H1 (cell line): ENCODE measurements around the gene INHBA. TPM values are rescaled to one million over a fixed set of nuclear protein-coding genes. Genes with fewer than 3 reads are reported as not detected.

Experiments
- CTCF ChIA-PET: fragments of 300-600 bp; sonication (Branson Sonifier 250); formaldehyde crosslinking; loops from one replicate; lab custom pipeline; 2021; ENCODE audit not compliant: partially characterized antibody; lab: Charles Lee
- POLR2A ChIA-PET: fragments of 300-600 bp; sonication (Branson Sonifier 250); formaldehyde crosslinking; loops from one replicate; lab custom pipeline; 2021; ENCODE audit warnings: inconsistent platforms; ENCODE audit not compliant: partially characterized antibody; lab: Charles Lee
- DNase-seq, 2 experiments: peaks; one replicate each; pipeline versions ENCODE4 v3.0.0 to v3.0.0-alpha.2; 2010 to 2022; ENCODE audit warnings: low spot score in 2 of 2, low read depth in 1 of 2, mixed read lengths in 1 of 2
- FAIRE-seq: peaks from 2 replicates; lab custom pipeline; 2011; peaks lifted over from hg19 to GRCh38; lab: Jason Lieb, UNC
- H2AFZ ChIP-seq: 2 replicates; pipeline ENCODE4 v1.8.1; 2012; ENCODE audit warnings: low read length, inconsistent platforms
- H2AK5ac ChIP-seq: 2 replicates; pipeline ENCODE4 v1.6.1; 2013; ENCODE audit warnings: low read depth, low read length
- H2BK120ac ChIP-seq: replicated peaks from 2 replicates; pipeline ENCODE3; 2013; ENCODE audit warnings: low read depth, low read length, inconsistent platforms
- H2BK12ac ChIP-seq: 2 replicates; pipeline ENCODE4 v1.6.1; 2013; ENCODE audit warnings: low read depth, low read length
- H2BK15ac ChIP-seq: 2 replicates; pipeline ENCODE4 v1.6.1; 2013; ENCODE audit warnings: low read length
- H2BK20ac ChIP-seq: 2 replicates; pipeline ENCODE4 v1.6.1; 2013; ENCODE audit warnings: low read length
- H2BK5ac ChIP-seq: 2 replicates; pipeline ENCODE4 v1.6.1; 2013; ENCODE audit warnings: low read depth, low read length
- H3K14ac ChIP-seq: 2 replicates; pipeline ENCODE4 v1.6.1; 2013; ENCODE audit warnings: inconsistent platforms; ENCODE audit not compliant: insufficient read length
- H3K18ac ChIP-seq: 2 replicates; pipeline ENCODE4 v1.6.1; 2013; ENCODE audit warnings: low read length; ENCODE audit errors: extremely low read depth
- H3K23ac ChIP-seq: 2 replicates; pipeline ENCODE4 v1.6.1; 2013; ENCODE audit warnings: inconsistent platforms; ENCODE audit not compliant: insufficient read length
- H3K23me2 ChIP-seq: 2 replicates; pipeline ENCODE4 v1.6.1; 2013; ENCODE audit warnings: low read depth, low read length
- H3K27ac ChIP-seq: 2 replicates; pipeline ENCODE4 v1.6.1; 2011; ENCODE audit warnings: low read depth, low read length, inconsistent platforms
- H3K27me3 ChIP-seq, 4 experiments: replicated peaks in 1 of 4; 1 replicate in 1 of 4; 2 replicates in 3 of 4; pipeline versions ENCODE4 v1.6.1 to v1.8.1; 2011 to 2013; ENCODE audit warnings: low read length in 3 of 4, mild to moderate bottlenecking in 3 of 4, inconsistent platforms in 2 of 4, mixed read lengths in 2 of 4, moderate library complexity in 1 of 4; ENCODE audit not compliant: control insufficient read depth in 3 of 4, insufficient read depth in 3 of 4; ENCODE audit errors: extremely low read depth in 1 of 4
- H3K36me3 ChIP-seq, 4 experiments: 2 replicates each; pipeline versions ENCODE4 v1.6.1 to v1.8.1; 2011 to 2013; ENCODE audit warnings: mild to moderate bottlenecking in 4 of 4, low read length in 3 of 4, moderate library complexity in 2 of 4, control low read depth in 1 of 4, inconsistent platforms in 1 of 4; ENCODE audit not compliant: insufficient read depth in 4 of 4, control insufficient read depth in 2 of 4
- H3K4ac ChIP-seq: replicated peaks from 2 replicates; pipeline ENCODE3; 2013; ENCODE audit warnings: low read length, low read depth, mixed read lengths, inconsistent platforms; ENCODE audit not compliant: insufficient read length
- H3K4me1 ChIP-seq, 4 experiments: replicated peaks in 1 of 4; 1 replicate in 1 of 4; 2 replicates in 3 of 4; pipeline versions ENCODE4 v1.6.1 to v1.8.1; 2011 to 2013; ENCODE audit warnings: low read length in 3 of 4, inconsistent platforms in 2 of 4, mixed read lengths in 1 of 4; ENCODE audit not compliant: insufficient read depth in 4 of 4, control insufficient read depth in 3 of 4
- H3K4me2 ChIP-seq, 2 experiments: 2 replicates each; pipeline versions ENCODE4 v1.6.1 to v1.8.1; 2011 to 2013; ENCODE audit warnings: low read depth in 2 of 2, low read length in 2 of 2, control low read depth in 1 of 2, inconsistent platforms in 1 of 2, mild to moderate bottlenecking in 1 of 2; ENCODE audit not compliant: insufficient read depth in 1 of 2
- H3K4me3 ChIP-seq, 4 experiments: fragments of 200-600, 300-600 bp in 1 of 4; sonication (generic), shearing (Covaris generic), sonication (Bioruptor Twin) in 1 of 4; 2 replicates each; pipeline versions ENCODE4 v1.5.1 to v1.8.1; 2011 to 2016; ENCODE audit warnings: low read length in 4 of 4, low read depth in 3 of 4, control low read depth in 2 of 4, inconsistent platforms in 2 of 4, mild to moderate bottlenecking in 2 of 4, mixed read lengths in 1 of 4, moderate library complexity in 1 of 4; ENCODE audit not compliant: insufficient read depth in 2 of 4; ENCODE audit errors: extremely low read depth in 1 of 4
- H3K56ac ChIP-seq: replicated peaks from 2 replicates; pipeline ENCODE3; 2013; ENCODE audit warnings: low read depth, mild to moderate bottlenecking, mixed read lengths, low read length, inconsistent platforms; ENCODE audit not compliant: insufficient read length
- H3K79me1 ChIP-seq: 2 replicates; pipeline ENCODE4 v1.6.1; 2013; ENCODE audit warnings: low read depth, low read length, control low read depth
- H3K79me2 ChIP-seq, 2 experiments: 2 replicates each; pipeline versions ENCODE4 v1.6.1 to v1.8.1; 2012 to 2013; ENCODE audit warnings: low read length in 2 of 2, mild to moderate bottlenecking in 2 of 2, inconsistent platforms in 1 of 2; ENCODE audit not compliant: insufficient read depth in 2 of 2, control insufficient read depth in 1 of 2
- H3K9ac ChIP-seq, 4 experiments: replicated peaks in 1 of 4; 1 replicate in 1 of 4; 2 replicates in 3 of 4; pipeline versions ENCODE4 v1.6.1 to v1.8.1; 2011 to 2013; ENCODE audit warnings: low read depth in 3 of 4, low read length in 3 of 4, control low read depth in 2 of 4, mild to moderate bottlenecking in 2 of 4, moderate library complexity in 2 of 4, inconsistent platforms in 1 of 4; ENCODE audit errors: extremely low read depth in 1 of 4
- H3K9me3 ChIP-seq, 2 experiments: 2 replicates each; pipeline versions ENCODE4 v1.6.1 to v1.8.1; 2012 to 2013; ENCODE audit warnings: mild to moderate bottlenecking in 2 of 2, moderate library complexity in 2 of 2, control low read depth in 1 of 2, inconsistent platforms in 1 of 2, low read depth in 1 of 2, low read length in 1 of 2, mixed read lengths in 1 of 2; ENCODE audit not compliant: insufficient read depth in 2 of 2
- H4K20me1 ChIP-seq, 2 experiments: replicated peaks in 1 of 2; 2 replicates each; pipeline versions ENCODE3 to v1.8.1; 2011 to 2013; ENCODE audit warnings: inconsistent platforms in 2 of 2, low read length in 2 of 2, mild to moderate bottlenecking in 1 of 2; ENCODE audit not compliant: insufficient read depth in 2 of 2, control insufficient read depth in 1 of 2
- H4K5ac ChIP-seq: 2 replicates; pipeline ENCODE4 v1.6.1; 2013; ENCODE audit warnings: low read length, low read depth, mixed read lengths, inconsistent platforms; ENCODE audit not compliant: insufficient read length
- H4K8ac ChIP-seq: 2 replicates; pipeline ENCODE4 v1.8.0; 2013; ENCODE audit warnings: mild to moderate bottlenecking, moderate library complexity, low read length, inconsistent platforms; ENCODE audit not compliant: insufficient read depth; ENCODE audit errors: extremely low read depth
- H4K91ac ChIP-seq: replicated peaks from 2 replicates; pipeline ENCODE3; 2013; ENCODE audit warnings: low read length, mixed read lengths, inconsistent platforms; ENCODE audit not compliant: insufficient read length
- CBX5 ChIP-seq: fragments of 300-800, 300-1000 bp; sonication (generic); IDR thresholded peaks from 2 replicates; pipeline ENCODE4 v1.7.1; 2016; ENCODE audit warnings: antibody characterized with exemption, low read length, low read depth
- NANOG ChIP-seq: IDR thresholded peaks from 2 replicates; pipeline ENCODE4 v1.6.1; 2011; ENCODE audit warnings: low read length, low read depth, mild to moderate bottlenecking, inconsistent platforms; ENCODE audit not compliant: insufficient read depth, poor library complexity, severe bottlenecking
- PHF8 ChIP-seq: fragments of 200-600 bp; sonication (generic); conservative IDR thresholded peaks from 2 replicates; pipeline ENCODE4 v1.7.1; 2012; ENCODE audit warnings: low read depth, mild to moderate bottlenecking, inconsistent platforms, low read length, moderate library complexity
- POLR2A ChIP-seq, 2 experiments: IDR thresholded peaks; 1 replicate in 1 of 2; 2 replicates in 1 of 2; pipeline ENCODE4 v1.6.1; 2011; ENCODE audit warnings: low read depth in 2 of 2, low read length in 2 of 2, mild to moderate bottlenecking in 2 of 2; ENCODE audit errors: control extremely low read depth in 1 of 2
- SIN3A ChIP-seq, 2 experiments: IDR thresholded peaks in 1 of 2; conservative IDR thresholded peaks in 1 of 2; 2 replicates each; pipeline ENCODE4 v1.6.1; 2011 to 2012; ENCODE audit warnings: low read length in 2 of 2, improper control_type of control experiment in 1 of 2, low read depth in 1 of 2, mild to moderate bottlenecking in 1 of 2
- SIX5 ChIP-seq: IDR thresholded peaks from 2 replicates; pipeline ENCODE4 v1.6.1; 2011; ENCODE audit warnings: mild to moderate bottlenecking, low read depth, low read length
- SUZ12 ChIP-seq: fragments of 200-600 bp; sonication (generic); IDR thresholded peaks from 2 replicates; pipeline ENCODE4 v1.6.1; 2012; ENCODE audit warnings: mild to moderate bottlenecking, inconsistent platforms, low read length, moderate library complexity, mixed read lengths
- TAF7 ChIP-seq: optimal IDR thresholded peaks from 2 replicates; pipeline ENCODE3; 2011; ENCODE audit warnings: low read depth, mild to moderate bottlenecking, inconsistent platforms, low read length, moderate library complexity, borderline replicate concordance
- WGBS, 2 experiments: shearing (Covaris generic) in 1 of 2; methylation state at CpG; one replicate each; pipeline versions ENCODE4 v1.1.6 to v1.1.7; 2013 to 2015; ENCODE audit warnings: low lambda C conversion rate in 2 of 2, mixed read lengths in 2 of 2, inconsistent platforms in 1 of 2, low coverage in 1 of 2, missing lambda C conversion rate in 1 of 2; ENCODE audit not compliant: insufficient replicate concordance in 2 of 2, insufficient coverage in 1 of 2, insufficient read length in 1 of 2; ENCODE audit errors: extremely low coverage in 1 of 2, missing lambda C conversion rate in 1 of 2; 5-methylcytosine and 5-hydroxymethylcytosine counted together
- polyA plus RNA-seq, 7 experiments: library from polyadenylated mRNA; depleted of rRNA in 3 of 7; stranded (reverse) in 5 of 7; unstranded in 2 of 7; fragments of >200 nt in 5 of 7; fragments of 200-250 nt in 2 of 7; gene quantifications; 1 replicate in 5 of 7; 2 replicates in 1 of 7; 4 replicates in 1 of 7; pipeline versions ENCODE4 v1.2.1 to v1.2.3, GENCODE V29; 2011 to 2013; ENCODE audit warnings: missing spikeins in 2 of 7, mixed read lengths in 2 of 7
- total RNA-seq: library from RNA; stranded (reverse); fragmentation: NEBNext Ultra II Directional; extraction: Animal tissue kit (Norgen Biotek cat#: 25700); gene quantifications from 2 replicates; pipeline ENCODE4 v1.2.1, GENCODE V29; 2021
- TF ChIP-seq, protein P1 (sequence below): IDR thresholded peaks from 2 replicates; pipeline ENCODE4 v1.6.1; 2012; ENCODE audit warnings: inconsistent platforms
- TF ChIP-seq, protein P2 (sequence below): IDR thresholded peaks from 2 replicates; pipeline ENCODE4 v1.6.1; 2012; ENCODE audit warnings: low read length, inconsistent platforms

The INHBA gene
- total and polyA plus RNA-seq, 2 of the 8 experiments (the other 6 are each of a cell fraction or from before 2014, with no cell fraction given) = 1.1 to 2.7 TPM

DNA sequence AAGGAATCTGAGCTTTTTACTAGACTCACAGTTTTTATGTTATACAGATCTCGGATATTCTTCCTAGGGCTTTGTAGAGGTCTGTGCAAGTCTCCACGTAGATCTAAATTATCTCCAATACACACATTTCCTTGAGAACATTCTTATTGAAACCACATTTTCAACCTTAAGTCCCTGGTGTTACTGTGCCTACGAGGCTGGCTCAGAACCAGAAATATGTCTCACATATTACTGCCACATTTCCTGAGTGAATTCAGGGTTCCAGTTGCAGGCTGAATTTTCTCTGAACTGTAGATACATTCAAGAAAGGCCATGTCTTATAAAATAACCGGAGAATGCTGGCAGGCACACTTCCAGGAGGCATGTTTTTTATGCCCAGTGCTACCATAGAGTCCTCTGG, 46.5 kb downstream of the INHBA start:
- POLR2A ChIA-PET = no interaction called here
- Histone ChIP-seq H4K91ac (no peak overlapping the region), H2BK20ac (no peak overlapping the region), H3K23me2 (no peaks in the 10 kb centered on the region), H2AK5ac (no peak overlapping the region), H3K23ac (no peak overlapping the region), H2AFZ (no peak overlapping the region), H2BK5ac (no peak overlapping the region), H3K18ac (no peak overlapping the region), H3K79me1 (no peaks in the 10 kb centered on the region), H2BK15ac (no peak overlapping the region), H3K14ac (no peak overlapping the region), H3K4me1 (no peaks in the 10 kb centered on the region), H3K4me3 (no peak overlapping the region), H4K8ac (no peak overlapping the region; the same call in 1 of the 2 replicates), H3K9ac (no peak overlapping the region), H3K56ac (no peak overlapping the region), H3K4ac (no peak overlapping the region), H3K4me2 (no peak overlapping the region), H4K5ac (no peak overlapping the region), H3K9me3 (no peaks in the 10 kb centered on the region), H2BK12ac (no peak overlapping the region), H3K36me3 (no peaks in the 10 kb centered on the region), H3K27me3 (peaks cover 0 to 1% (median 0%) of the 10 kb centered on the region in 4 experiments; a peak in 1 of 7 replicates), H3K27ac (no peak overlapping the region), H4K20me1 (no peaks in the 10 kb centered on the region), H2BK120ac (no peak overlapping the region), H3K79me2 (no peaks in the 10 kb centered on the region)
- TF ChIP-seq, protein P1, sequence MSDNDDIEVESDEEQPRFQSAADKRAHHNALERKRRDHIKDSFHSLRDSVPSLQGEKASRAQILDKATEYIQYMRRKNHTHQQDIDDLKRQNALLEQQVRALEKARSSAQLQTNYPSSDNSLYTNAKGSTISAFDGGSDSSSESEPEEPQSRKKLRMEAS = no peak
- TF ChIP-seq NANOG = no peak
- TF ChIP-seq, protein P2, sequence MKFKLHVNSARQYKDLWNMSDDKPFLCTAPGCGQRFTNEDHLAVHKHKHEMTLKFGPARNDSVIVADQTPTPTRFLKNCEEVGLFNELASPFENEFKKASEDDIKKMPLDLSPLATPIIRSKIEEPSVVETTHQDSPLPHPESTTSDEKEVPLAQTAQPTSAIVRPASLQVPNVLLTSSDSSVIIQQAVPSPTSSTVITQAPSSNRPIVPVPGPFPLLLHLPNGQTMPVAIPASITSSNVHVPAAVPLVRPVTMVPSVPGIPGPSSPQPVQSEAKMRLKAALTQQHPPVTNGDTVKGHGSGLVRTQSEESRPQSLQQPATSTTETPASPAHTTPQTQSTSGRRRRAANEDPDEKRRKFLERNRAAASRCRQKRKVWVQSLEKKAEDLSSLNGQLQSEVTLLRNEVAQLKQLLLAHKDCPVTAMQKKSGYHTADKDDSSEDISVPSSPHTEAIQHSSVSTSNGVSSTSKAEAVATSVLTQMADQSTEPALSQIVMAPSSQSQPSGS = no peak
- no peak for TF ChIP-seq TAF7
- TF ChIP-seq POLR2A (IDR thresholded peaks at IDR 0.05; ENCODE audit: control extremely low read depth in 1 of 2, low read depth in 2 of 2, low read length in 2 of 2) = no peak
- TF ChIP-seq SIX5 = no peak
- TF ChIP-seq PHF8 = no peak
- no peak for TF ChIP-seq SUZ12
- TF ChIP-seq SIN3A (conservative IDR thresholded peaks at IDR 0.05 in 1 of 2, IDR thresholded peaks at IDR 0.05 in 1 of 2; ENCODE audit: low read depth in 1 of 2, low read length in 2 of 2) = no peak
- TF ChIP-seq CBX5 = no peak
- DNase-seq = no peak
- CTCF ChIA-PET = no interaction called here
- FAIRE-seq = no peak
- WGBS, 2 experiments = 81% methylated on average over 4 of the region's 4 CpGs; no CpG with 5 or more reads in 1 of the 2 experiments
